Urothelium cell line (cell line): ENCODE measurements around the gene TOP1.

Experiments used
- DNase-seq: peaks from one replicate; pipeline ENCODE4 v3.0.0; 2011; ENCODE audit warnings: low spot score, mixed read lengths
- FAIRE-seq: peaks from 2 replicates; lab custom pipeline; 2011; peaks lifted over from hg19 to GRCh38; lab: Jason Lieb, UNC

The TOP1 gene

GRCh38 chr20:41032271-41032670 lies 3.6 kb downstream of the TOP1 start:
- no peak for FAIRE-seq
- no peak for DNase-seq

GRCh38 chr20:41034239-41034638 lies 5.6 kb downstream of the TOP1 start:
- DNase-seq (no peak), FAIRE-seq (no peak)

GRCh38 chr20:41035207-41035606 lies 6.6 kb downstream of the TOP1 start:
- DNase-seq (no peak), FAIRE-seq (no peak)

- FAIRE-seq (no peak), DNase-seq (no peak)
Observed at GRCh38 chr20:41037179-41037578, 8.6 kb downstream of the TOP1 start.

GRCh38 chr20:41038149-41038877 lies 9.7 kb downstream of the TOP1 start:
- FAIRE-seq (no peak), DNase-seq (no peak)

GRCh38 chr20:41038878-41039404 lies 10.3 kb downstream of the TOP1 start:
- FAIRE-seq: no peak

GRCh38 chr20:41040855-41041254 lies 12.2 kb downstream of the TOP1 start:
- no peak for FAIRE-seq

More at GRCh38 chr20:41038878-41039404, 10.3 kb downstream of the TOP1 start:
- DNase-seq: no peak

GRCh38 chr20:41041693-41042092 lies 13.1 kb downstream of the TOP1 start:
- no peak for FAIRE-seq
- no peak for DNase-seq

More at GRCh38 chr20:41040855-41041254, 12.2 kb downstream of the TOP1 start:
- no peak for DNase-seq

- DNase-seq (no peak), FAIRE-seq (no peak)
Observed at GRCh38 chr20:41044409-41045062, 15.9 kb downstream of the TOP1 start.

GRCh38 chr20:41045671-41046070 lies 17.0 kb downstream of the TOP1 start:
- no peak for FAIRE-seq
- no peak for DNase-seq

GRCh38 chr20:41046716-41047115 lies 18.1 kb downstream of the TOP1 start:
- no peak for FAIRE-seq
- DNase-seq: no peak

GRCh38 chr20:41047279-41047974 lies 18.8 kb downstream of the TOP1 start:
- DNase-seq (peak; percentile 29), FAIRE-seq (no peak)

GRCh38 chr20:41047975-41048305 lies 19.3 kb downstream of the TOP1 start:
- DNase-seq (peak; percentile 48), FAIRE-seq (no peak)

GRCh38 chr20:41048461-41049301 lies 20.1 kb downstream of the TOP1 start:
- FAIRE-seq: no peak
- no peak for DNase-seq

- no peak for DNase-seq
- FAIRE-seq: no peak
Observed at GRCh38 chr20:41049451-41049850, 20.8 kb downstream of the TOP1 start.

GRCh38 chr20:41050361-41051008 lies 21.9 kb downstream of the TOP1 start:
- no peak for DNase-seq
- FAIRE-seq: no peak

- FAIRE-seq (no peak), DNase-seq (no peak)
Observed at GRCh38 chr20:41051009-41051825, 22.6 kb downstream of the TOP1 start.

GRCh38 chr20:41052742-41053419 lies 24.3 kb downstream of the TOP1 start:
- FAIRE-seq: no peak
- no peak for DNase-seq
